Adipose tissue (tissue), 3 donors: Measurements from ENCODE around the gene COG7. TPM values are rescaled to one million over a fixed set of nuclear protein-coding genes. Genes with fewer than 3 reads are reported as not detected.
"Not testable (repeated sequence)": the region's sequence is repeated elsewhere in the genome, so short reads cannot be mapped to it uniquely, and the experiment has no call there.

Source experiments
- H3K27ac ChIP-seq: one replicate; pipeline ENCODE4 v1.5.1; 2013; ENCODE audit warnings: low read depth, low read length
- WGBS, 3 donors: extraction: QIAGEN DNeasy Blood & Tissue Kit; methylation state at CpG; one replicate each; pipeline ENCODE4 v1.1.7; 2013; 5-methylcytosine and 5-hydroxymethylcytosine counted together
- polyA plus RNA-seq, 3 donors: library from polyadenylated mRNA; stranded (reverse); fragments of 200-250 nt; gene quantifications; one replicate each; pipeline ENCODE4 v1.2.3, GENCODE V29; 2013
- donor health status: healthy with polysubstance abuse.
- donor health status: Bipolar disorder and iron deficiency.
- donor health status: healthy.

The COG7 gene
- polyA plus RNA-seq, 3 donors, result 7.3 to 12.4 (median 12.3) TPM

DNA sequence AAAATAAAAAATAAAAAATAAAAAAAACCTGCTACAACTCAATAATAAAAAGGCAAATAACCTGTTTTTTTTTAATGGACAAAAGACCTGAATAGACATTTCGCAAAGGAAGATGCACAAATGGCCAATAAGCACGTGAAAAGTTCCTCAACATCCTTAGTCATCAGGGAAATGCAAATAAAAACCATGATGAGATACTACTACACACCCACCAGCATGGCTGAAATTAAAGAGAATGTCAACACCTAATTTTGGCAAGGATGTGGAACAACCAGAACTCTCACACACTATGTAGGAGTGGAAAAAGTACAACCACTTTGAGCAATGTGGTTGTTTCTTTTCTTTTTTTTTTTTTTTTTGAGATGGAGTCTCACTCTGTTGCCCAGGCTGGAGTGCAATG is 24.6 kb downstream of the COG7 start:
- WGBS, 3 donors, result 80 to 86% (median 84%) methylated on average over 2 of the region's 2 CpGs
- no peak overlapping the region for H3K27ac ChIP-seq

DNA sequence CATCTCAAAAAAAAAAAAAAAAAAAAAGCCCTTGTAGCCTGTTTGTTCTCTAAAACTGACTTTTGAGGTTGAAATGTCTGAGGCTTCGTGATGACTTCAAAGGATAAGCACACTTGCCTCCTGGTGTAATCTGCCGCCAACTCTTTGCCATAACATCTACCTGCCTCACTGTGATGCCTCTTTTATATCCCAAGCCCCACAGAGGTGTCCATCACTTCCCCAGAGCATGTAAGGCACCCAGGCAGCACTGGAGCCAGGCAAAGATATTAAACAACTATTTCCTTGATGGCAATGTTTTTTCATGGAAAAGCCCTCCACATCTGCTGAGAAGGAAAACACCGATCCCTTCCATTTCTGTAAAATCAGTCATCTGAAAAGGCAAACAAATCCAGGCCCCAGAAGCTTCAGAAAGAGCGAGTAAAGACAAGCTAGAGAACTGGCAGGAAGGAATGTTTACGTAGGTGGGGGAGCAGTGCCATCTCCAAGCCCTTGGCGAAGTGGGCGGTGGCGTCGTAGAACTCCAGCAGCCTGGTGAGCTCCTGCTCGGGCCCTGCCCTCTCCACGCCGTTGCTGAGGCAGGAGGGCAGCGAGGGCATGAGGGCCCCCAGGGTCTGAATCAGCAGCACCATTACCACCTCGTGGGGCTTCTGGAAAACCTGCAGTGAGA is 28.6 kb downstream of the COG7 start:
- H3K27ac ChIP-seq, result peak overlapping the region; percentile 28
- 81 to 92% (median 91%) methylated on average over 14 of the region's 14 CpGs for WGBS, 3 donors

DNA sequence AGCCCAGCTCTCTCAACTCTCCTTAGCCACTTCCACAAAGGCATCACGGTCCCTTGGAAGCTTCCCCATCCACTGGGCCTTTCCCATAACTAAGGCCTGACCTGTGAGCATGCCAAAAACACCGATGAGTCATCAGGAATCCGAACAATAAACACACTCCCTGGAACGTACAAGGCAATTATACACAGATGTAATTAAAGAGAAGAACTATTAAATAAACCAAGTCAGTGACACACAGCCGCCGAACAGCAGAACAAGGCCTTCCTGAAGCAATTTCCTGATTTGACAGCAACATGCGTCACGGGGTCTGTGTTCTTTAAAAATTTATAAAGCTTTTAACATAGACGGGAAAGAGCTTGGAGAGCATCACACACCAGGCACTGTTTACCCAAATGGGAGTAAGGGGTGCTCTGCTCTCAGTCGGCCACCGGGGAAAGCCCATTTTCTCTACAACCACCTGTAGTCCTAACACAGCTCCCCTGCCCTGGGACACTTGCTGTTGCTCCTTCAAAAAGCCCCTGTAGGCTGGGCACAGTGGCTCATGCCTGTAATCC is 29.4 kb downstream of the COG7 start:
- no peak overlapping the region for H3K27ac ChIP-seq
- 28 to 54% (median 39%) methylated on average over 11 of the region's 11 CpGs for WGBS, 3 donors

DNA sequence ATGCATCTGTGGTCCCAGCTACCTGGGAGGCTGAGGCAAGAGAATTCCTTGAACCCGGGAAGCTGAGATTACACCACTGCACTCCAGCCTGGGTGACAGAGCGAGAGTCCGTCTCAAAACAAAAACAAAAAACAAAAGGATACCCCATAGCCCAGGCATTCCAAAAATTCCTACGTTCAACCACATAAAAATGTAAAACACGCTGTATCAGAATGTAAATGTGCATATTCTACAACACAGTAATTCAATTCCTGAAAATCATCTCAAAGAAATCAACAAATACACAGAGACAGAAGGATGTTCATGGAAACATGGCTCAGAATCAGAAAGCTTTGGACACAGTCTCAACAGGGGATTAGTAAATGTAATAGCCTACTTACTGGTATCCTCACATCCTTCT is 33.0 kb downstream of the COG7 start:
- 95% methylated on average over 5 of the region's 5 CpGs for WGBS, 3 donors
- no peak overlapping the region for H3K27ac ChIP-seq

DNA sequence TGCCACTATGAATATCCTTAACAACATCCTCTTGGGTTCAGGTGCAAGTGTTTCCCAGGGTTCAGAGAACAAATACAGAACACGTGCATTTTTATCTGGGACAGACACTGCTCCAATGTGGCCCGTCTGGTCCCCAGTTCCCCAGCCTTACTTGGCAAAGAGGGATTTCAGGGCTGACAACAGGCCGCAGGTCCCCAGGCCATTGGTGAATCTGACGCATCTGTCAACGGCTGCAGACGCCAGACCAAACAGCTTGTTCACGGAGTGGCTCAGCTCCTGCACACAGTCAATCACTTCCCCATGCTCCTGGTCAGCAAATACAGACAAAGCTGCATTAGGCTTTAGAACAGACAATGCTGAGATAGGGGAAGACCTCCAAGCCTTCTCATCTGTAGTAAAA is 36.2 kb downstream of the COG7 start:
- 78 to 93% (median 89%) methylated on average over 7 of the region's 7 CpGs for WGBS, 3 donors
- H3K27ac ChIP-seq, result no peak overlapping the region

DNA sequence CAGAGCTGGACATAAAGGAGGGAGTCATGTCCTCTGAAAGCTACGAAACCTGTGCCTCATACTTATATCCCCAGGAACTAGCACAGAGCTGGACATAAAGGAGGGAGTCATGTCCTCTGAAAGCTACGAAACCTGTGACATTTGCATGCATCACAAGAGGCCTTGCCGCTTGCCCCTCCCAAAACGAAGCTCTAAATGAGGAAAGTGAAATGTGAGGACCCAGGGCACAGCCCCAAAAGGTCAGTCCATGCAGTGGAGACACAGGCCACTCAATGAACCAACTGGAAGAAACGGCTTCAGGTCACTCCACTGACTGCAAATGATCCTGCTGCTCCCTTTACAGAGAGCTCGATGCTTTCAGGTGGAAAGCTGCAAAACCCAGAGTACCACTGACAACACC is 38.3 kb downstream of the COG7 start:
- 93 to 97% (median 96%) methylated on average over 6 of the region's 6 CpGs for WGBS, 3 donors
- no peak overlapping the region for H3K27ac ChIP-seq

DNA sequence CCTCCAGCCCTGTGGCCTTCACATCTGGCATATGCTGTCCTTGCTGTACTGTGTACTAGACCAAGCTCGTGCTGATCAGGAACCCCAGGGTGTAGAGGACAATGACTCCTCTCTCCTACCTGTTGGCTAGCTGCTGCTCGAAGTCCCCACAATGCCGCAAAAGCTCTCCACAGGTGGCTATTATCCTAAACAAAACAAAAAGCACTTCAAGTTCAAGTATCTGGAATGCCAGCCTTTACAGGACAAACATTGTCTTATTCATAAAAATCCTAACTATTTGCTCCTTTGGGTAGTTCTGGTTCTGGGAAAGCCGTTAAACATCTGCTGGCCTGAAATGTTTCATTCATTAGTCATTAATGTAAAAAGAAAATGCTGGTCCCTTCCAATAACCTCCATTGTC is 42.8 kb downstream of the COG7 start:
- WGBS, 3 donors, result 81 to 92% (median 92%) methylated on average over 4 of the region's 4 CpGs
- H3K27ac ChIP-seq, result no peak overlapping the region

DNA sequence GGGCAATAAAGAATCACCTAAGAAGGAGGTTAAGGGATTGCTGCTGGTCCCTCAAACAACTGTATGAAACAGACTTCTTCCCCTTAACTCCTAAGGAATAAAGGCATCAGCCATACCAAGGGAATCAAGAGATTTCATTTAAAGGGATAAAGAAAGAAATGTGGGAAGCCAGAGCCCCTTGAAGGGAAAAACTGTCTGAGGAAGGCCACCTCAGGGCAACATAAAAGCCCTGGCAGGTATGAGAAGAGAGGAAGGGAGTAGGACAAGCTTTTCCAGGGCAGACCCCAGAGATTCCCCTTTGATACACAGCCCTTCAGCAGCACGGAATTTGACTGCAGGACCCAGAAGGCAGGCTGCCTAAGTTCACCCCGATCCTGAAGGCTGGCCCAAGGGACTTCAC is 43.5 kb downstream of the COG7 start:
- 80 to 88% (median 82%) methylated on average over 2 of the region's 2 CpGs for WGBS, 3 donors
- no peak overlapping the region for H3K27ac ChIP-seq

DNA sequence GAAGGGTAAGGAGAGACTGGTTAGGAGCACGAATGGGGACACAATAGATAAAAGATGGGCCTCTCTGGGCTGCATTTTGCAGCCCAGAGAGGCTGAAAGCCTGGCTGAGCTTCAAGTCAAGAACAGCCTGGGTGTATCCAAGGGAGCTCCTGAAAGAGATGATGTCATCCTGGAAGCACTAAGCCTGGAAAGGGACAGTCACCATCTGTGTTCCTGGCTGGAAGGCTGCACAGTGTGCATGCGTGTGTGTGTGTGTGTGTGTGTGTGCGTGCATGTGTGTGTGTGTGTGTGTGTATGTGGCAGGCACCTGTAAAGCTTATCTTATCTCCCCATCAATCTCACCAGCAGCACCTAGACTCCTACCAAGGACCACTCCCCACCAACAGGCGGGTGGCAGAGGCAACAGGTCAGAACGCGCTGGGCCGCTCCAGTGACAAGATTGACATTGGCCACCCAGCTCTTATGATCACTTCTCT is 44.1 kb downstream of the COG7 start:
- H3K27ac ChIP-seq, result no peak overlapping the region
- WGBS, 3 donors, result 69 to 84% (median 80%) methylated on average over 7 of the region's 7 CpGs

DNA sequence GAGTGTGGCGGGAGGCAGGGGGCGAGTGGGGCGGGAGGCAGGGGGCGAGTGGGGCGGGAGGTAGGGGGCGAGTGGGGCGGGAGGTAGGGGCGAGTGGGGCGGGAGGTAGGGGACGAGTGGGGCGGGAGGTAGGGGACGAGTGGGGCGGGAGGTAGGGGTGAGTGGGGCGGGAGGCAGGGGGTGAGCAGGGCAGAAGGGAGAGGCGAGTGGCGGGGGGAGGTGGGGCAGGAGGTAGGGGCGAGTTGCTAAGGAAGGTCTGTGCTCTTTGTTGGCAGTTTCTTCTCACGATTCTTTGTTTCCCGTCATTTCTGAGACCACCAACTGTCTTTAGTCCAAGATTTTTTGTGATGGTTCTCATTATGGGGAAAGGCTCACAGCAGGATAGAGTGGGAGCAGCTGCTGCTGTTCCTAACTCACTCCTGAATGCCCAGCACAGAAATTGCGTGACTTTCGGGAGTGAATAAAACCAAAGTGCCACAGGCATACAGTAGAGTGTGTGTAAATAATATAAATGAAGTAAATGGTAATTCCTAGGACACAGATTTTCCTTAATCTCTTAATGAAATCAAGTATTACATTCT is 44.7 kb downstream of the COG7 start:
- 91 to 94% (median 92%) methylated on average over 11 to 17 of the region's 21 CpGs for WGBS, 3 donors

DNA sequence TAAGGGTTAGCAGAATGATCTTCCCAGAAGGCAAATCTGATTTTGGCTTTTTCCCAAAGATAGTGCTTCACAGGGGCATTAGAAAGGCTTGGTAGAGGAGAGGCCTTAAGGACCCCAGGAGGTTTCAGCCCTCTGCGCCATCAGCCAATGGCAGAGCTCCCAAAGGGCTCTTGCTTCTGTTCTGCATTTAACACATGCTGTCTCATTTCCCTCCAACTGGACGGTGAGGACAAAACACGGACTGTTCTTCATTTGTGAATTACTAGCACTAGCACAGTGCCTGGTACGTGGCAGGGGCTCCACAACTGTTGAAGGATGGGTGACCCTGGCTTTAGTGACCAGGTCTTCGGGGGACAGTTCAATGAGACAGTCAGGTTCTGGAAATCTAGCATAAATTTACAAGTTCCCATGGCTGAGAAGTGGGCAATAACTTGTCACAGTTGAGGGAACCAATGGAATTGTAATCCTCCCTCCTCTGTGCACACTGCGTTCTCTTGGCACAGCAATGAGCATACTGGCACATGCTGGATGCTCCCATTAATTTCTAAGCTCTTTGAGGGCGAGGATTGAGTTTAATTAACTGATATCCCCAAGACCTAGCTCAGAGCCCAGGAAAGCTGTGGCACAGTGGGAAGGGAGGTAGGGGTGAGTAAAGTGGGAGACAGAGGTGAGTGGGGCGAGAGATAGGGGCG is 45.4 kb downstream of the COG7 start:
- 92 to 94% (median 93%) methylated on average over 9 of the region's 9 CpGs for WGBS, 3 donors
- no peak overlapping the region for H3K27ac ChIP-seq

More for the DNA sequence above, 44.7 kb downstream of the COG7 start:
- no peak overlapping the region for H3K27ac ChIP-seq

DNA sequence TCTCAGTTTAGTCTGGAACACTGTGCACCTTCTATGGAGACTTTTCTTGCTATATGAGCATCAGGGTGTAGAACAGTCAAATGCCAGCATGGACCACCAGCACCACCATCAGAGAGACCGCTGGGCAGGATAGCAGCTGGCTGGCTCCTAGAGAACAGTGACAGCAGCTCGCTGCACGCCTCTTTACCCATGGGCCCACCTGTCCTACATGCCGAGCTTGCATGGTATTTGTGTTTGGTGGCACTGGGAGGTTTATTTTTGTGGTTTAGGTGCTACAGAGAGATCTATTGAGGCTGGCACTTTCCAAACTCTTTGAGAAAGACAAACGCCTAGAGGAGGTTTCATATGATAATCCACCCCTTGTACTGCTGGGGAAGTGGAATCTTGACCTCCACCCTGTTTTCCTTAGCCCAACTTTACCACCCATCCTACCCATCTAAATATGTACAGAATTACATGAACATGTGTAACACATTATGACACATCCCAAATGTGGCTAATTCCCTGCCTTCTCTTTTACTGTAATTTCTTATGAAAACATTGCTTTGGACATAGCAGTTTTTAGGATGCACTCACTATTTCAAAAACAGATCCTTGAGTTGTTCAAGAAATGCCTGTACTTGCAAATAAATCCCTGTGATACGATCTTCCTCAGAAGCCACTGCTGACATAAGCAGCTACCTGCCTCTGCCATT is 46.3 kb downstream of the COG7 start:
- H3K27ac ChIP-seq, result no peak overlapping the region
- WGBS, 3 donors, result 93 to 96% (median 94%) methylated on average over 6 of the region's 6 CpGs

DNA sequence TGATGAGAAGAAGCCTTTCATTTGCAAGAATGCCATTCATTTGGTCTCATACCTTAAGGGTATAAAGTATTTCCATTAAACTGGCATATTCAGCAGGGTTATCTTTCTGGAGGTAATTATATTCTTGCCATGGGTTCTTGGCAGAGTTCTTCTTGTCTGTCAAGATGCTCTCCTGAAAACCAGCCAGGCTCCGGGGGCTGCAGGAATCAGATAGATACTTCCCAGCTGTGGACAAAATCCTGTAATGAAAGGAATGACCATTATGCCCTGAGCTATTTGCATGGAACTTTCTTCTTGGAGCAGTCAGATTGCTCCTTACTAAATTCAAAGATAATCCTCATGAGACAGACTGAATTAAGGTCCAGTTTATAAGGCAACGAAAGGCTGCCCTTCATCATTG is 47.0 kb downstream of the COG7 start:
- no peak overlapping the region for H3K27ac ChIP-seq
- WGBS, 3 donors, result 65 to 84% (median 71%) methylated on average over 2 of the region's 2 CpGs

DNA sequence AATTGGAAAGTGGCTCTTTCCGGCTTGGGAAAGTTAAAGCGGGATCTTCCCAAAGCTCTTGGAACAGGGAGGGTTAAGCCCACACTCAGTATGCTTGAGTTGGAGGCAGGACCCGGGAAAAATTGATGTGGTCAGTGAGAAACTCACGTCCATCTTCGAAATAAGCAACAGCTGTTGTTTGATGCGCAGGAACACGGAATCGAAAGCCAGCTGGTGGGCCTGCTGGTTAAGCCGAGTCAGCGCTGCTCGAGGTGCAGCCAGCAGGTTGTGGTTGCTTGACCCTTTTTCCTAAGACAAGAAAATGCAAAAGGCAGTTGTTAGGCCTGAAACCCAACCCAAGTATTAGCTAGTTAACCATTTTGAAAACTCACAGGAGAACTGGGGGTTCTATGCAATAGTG is 49.4 kb downstream of the COG7 start:
- H3K27ac ChIP-seq, result no peak overlapping the region
- WGBS, 3 donors, result 84 to 87% (median 84%) methylated on average over 11 of the region's 11 CpGs

DNA sequence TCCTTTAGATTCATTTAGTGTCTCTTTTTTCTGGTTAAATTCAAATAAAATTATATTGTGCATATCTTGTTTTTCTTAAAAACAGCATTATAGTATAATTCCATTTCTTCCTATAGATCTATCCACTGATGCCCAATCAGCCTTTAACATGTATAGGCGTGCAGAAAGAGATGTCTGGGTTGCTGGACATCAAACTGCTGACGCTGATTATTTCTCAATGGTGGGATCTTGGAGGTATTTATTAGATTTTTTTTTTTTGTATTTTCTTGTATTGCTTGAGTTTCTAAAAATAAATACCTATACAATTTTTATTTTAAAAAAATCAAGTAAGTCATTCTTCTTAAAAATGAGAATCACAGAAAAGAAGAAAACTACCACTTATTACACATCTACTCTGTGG is 50.9 kb downstream of the COG7 start:
- 95 to 99% (median 96%) methylated on average over 2 of the region's 2 CpGs for WGBS, 3 donors
- no peak overlapping the region for H3K27ac ChIP-seq

DNA sequence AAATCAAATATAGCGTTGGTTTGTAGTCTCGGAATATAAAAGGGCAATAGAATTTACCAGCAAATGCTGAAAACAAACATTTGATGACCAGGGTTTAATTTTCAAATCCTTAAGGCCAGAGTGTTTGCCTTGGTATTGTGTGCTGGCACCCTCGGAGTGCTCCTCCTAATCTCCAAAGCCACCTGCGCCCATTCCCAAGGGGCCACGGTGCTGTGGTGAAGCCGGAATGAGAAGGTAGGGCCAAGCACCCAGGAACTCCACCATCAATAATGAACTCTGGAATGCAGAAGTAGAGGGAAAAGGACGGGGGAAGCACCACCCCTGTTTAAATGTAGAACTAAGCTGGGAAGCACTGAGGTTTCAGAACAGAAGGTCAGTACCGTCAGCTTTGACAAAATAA is 51.9 kb downstream of the COG7 start:
- 43 to 94% (median 93%) methylated on average over 8 of the region's 8 CpGs for WGBS, 3 donors
- H3K27ac ChIP-seq, result no peak overlapping the region

DNA sequence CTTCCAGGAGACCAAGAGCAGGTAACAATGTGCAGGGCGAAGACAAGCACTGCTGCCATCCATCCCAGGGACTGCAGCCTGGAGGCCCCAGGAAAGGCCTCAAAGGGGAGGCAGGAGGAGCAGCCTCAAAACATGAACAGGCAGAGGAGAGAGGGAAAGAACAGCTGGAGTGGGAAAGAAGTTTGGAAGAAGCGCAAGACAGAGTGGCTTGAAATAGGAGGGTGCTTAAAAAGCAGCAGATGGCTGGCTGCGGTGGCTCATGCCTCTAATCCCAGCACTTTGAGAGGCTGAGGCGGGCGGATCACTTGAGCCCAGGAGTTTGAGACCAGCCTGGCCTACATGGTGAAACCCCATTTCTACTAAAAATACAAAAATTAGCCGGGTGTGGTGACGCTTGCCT is 52.5 kb downstream of the COG7 start:
- not testable (repeated sequence) for H3K27ac ChIP-seq
- WGBS, 3 donors, result 88 to 92% (median 88%) methylated on average over 7 of the region's 7 CpGs

DNA sequence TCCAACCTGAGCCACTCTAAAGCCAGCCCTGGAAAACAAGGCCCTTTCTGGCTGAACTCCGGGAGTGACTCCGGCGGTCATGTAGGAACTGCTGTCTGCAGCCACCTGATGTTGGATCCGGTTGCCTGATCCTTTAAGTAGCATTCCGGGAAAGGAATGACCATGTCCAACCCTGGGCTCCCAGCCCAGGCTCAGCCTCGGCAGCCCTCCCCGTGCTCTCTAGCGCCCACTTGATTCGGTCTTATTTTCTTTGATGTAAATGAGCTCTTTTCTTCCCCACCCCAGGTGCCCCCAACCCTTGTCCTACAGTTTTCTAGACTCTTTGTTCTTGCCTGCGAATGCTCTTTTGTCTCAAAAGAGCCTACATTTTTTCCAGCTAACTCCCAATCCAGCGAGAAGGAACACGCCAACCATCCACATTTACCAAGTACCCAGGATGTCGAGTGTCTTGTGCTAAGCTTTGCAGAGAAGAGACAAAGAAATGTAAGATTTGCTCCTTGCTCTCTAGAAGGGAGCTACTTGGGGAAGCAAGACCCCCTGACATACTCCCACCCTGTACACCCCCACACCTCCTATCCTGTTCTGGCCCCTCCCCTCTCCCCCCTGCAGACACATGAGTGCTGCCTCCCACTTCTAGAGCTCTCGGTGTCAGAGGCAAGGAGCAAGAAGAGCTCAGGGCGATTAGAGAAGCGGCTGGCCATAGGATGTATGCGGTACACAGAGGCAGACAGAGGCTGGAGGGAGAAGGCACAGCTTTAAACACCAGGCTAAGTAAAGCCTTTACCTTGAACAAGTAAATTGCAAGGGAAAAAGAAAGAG is 53.8 kb downstream of the COG7 start:
- WGBS, 3 donors, result 75 to 84% (median 76%) methylated on average over 17 of the region's 17 CpGs
- H3K27ac ChIP-seq, result no peak overlapping the region
